Measurements from ENCODE around the gene FAM3A.

DNA sequence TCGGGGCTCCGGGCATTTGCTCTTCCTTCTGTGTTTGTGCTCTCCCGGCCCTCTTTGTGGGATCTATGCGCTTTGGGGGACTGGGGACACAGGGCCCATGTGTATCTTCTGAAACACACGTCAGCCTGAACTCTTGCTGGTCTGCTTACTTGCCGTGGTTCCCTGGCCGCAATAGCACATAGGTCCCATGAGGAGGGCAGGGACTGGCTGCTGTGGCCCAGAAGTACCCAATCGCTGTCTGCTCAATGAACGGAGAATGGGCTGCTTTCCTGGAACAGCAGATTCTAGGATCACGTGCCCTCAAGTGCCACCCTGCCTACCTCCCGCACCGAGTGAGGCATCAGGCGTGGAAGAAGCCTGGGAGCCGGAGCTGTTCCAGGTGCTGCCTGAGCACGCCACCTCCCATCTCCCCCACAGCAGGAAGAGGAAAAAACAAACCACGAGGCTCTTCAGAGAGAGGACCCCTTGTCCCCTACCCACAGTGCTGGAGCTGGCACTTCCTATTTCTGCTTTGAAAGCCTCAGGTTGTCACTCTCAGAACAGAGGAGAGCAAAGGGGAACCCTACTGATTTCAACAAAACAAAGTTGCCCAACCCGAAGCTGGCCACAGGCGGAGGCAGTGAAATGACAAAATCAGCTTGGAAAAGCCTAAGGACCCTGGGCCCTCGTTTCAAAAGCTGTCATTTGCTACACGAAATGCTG lies 26.8 kb upstream of the FAM3A start:
- TF ChIP-seq, protein P1, sequence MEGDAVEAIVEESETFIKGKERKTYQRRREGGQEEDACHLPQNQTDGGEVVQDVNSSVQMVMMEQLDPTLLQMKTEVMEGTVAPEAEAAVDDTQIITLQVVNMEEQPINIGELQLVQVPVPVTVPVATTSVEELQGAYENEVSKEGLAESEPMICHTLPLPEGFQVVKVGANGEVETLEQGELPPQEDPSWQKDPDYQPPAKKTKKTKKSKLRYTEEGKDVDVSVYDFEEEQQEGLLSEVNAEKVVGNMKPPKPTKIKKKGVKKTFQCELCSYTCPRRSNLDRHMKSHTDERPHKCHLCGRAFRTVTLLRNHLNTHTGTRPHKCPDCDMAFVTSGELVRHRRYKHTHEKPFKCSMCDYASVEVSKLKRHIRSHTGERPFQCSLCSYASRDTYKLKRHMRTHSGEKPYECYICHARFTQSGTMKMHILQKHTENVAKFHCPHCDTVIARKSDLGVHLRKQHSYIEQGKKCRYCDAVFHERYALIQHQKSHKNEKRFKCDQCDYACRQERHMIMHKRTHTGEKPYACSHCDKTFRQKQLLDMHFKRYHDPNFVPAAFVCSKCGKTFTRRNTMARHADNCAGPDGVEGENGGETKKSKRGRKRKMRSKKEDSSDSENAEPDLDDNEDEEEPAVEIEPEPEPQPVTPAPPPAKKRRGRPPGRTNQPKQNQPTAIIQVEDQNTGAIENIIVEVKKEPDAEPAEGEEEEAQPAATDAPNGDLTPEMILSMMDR (IDR thresholded peaks at IDR 0.05) = no peak
- TF ChIP-seq EZH2 (IDR thresholded peaks at IDR 0.05) (no peak), EZH2phosphoT487 (IDR thresholded peaks at IDR 0.05) (no peak)

Measured in neural progenitor cell (in vitro differentiated cells).